HG03442 (cell line): ENCODE results near the gene STK32A.
A peak's percentile ranks its signal among the peaks of the same experiment; 100 is the strongest.
"Not testable (repeated sequence)": the region's sequence is repeated elsewhere in the genome, so short reads cannot be mapped to it uniquely, and the experiment has no call there.

ENCODE experiments used
- ATAC-seq: cut with Tn5 transposase; IDR thresholded peaks from one replicate; pipeline ENCODE4 v1.9.1; 2021; ENCODE audit warnings: mild to moderate bottlenecking, moderate library complexity; ENCODE audit not compliant: unreplicated experiment

Gene STK32A

GRCh38 chr5:147341345-147341744 lies 106.5 kb downstream of the STK32A start:
- ATAC-seq, result no peak

- ATAC-seq, result no peak
These were observed 110.0 kb downstream of the STK32A start for GRCh38 chr5:147344861-147345260.

- no peak for ATAC-seq
These were observed 111.3 kb downstream of the STK32A start for GRCh38 chr5:147346006-147346561.

- no peak for ATAC-seq
These were observed 113.2 kb downstream of the STK32A start for GRCh38 chr5:147348046-147348445.

- ATAC-seq, result no peak
These were observed 113.6 kb downstream of the STK32A start for GRCh38 chr5:147348451-147348850.

GRCh38 chr5:147349241-147349640 lies 114.4 kb downstream of the STK32A start:
- ATAC-seq, result no peak

- no peak for ATAC-seq
These were observed 124.3 kb downstream of the STK32A start for GRCh38 chr5:147359101-147359500.

GRCh38 chr5:147359581-147359980 lies 124.8 kb downstream of the STK32A start:
- ATAC-seq, result no peak

- ATAC-seq, result no peak
These were observed 126.0 kb downstream of the STK32A start for GRCh38 chr5:147360816-147361215.

GRCh38 chr5:147361441-147362175 lies 126.8 kb downstream of the STK32A start:
- no peak for ATAC-seq

GRCh38 chr5:147367381-147367780 lies 132.6 kb downstream of the STK32A start:
- not testable (repeated sequence) for ATAC-seq

GRCh38 chr5:147369742-147370374 lies 135.0 kb downstream of the STK32A start:
- ATAC-seq, result no peak

GRCh38 chr5:147371290-147371689 lies 136.5 kb downstream of the STK32A start:
- no peak for ATAC-seq

- no peak for ATAC-seq
These were observed 137.4 kb downstream of the STK32A start for GRCh38 chr5:147372191-147372590.

GRCh38 chr5:147373328-147373727 lies 138.5 kb downstream of the STK32A start:
- no peak for ATAC-seq

GRCh38 chr5:147375151-147375550 lies 140.3 kb downstream of the STK32A start:
- ATAC-seq, result no peak

GRCh38 chr5:147377682-147378081 lies 142.9 kb downstream of the STK32A start:
- ATAC-seq, result no peak

- no peak for ATAC-seq
These were observed 146.7 kb downstream of the STK32A start for GRCh38 chr5:147381555-147381954.

GRCh38 chr5:147382776-147383175 lies 147.9 kb downstream of the STK32A start:
- ATAC-seq, result no peak

GRCh38 chr5:147384346-147385193 lies 149.7 kb downstream of the STK32A start:
- peak; percentile 50 for ATAC-seq

GRCh38 chr5:147387109-147387508 lies 152.3 kb downstream of the STK32A start:
- no peak for ATAC-seq
